Naive B cell (primary cell): ENCODE measurements around the gene OSBPL1A. TPM values are rescaled to one million over a fixed set of nuclear protein-coding genes. Genes with fewer than 3 reads are reported as not detected.
A peak's percentile ranks its signal among the peaks of the same experiment; 100 is the strongest.

ENCODE experiments used
- ATAC-seq, 2 donors: fragments of 150-1000 bp; cut with Tn5 transposase; 2 replicates each; pipeline ENCODE4 v1.10.0; 2021; ENCODE audit warnings: low read depth in 2 of 2, mild to moderate bottlenecking in 2 of 2, moderate library complexity in 2 of 2
- DNase-seq: peaks from one replicate; pipeline ENCODE4 v3.0.0; 2022
- H3K27ac Mint-ChIP-seq, 6 donors: one replicate each; pipeline ENCODE4 v1.8.0; 2020 to 2022; ENCODE audit warnings: mild to moderate bottlenecking in 6 of 6, mixed read lengths in 6 of 6, moderate library complexity in 5 of 6, inconsistent platforms in 2 of 6
- H3K27me3 Mint-ChIP-seq, 3 donors: one replicate each; pipeline ENCODE4 v1.8.0; 2021 to 2022; ENCODE audit warnings: mixed read lengths in 3 of 3, mild to moderate bottlenecking in 1 of 3
- H3K36me3 Mint-ChIP-seq, 2 donors: one replicate each; pipeline ENCODE4 v1.8.0; 2020 to 2022; ENCODE audit warnings: mixed read lengths in 2 of 2, inconsistent platforms in 1 of 2, mild to moderate bottlenecking in 1 of 2
- H3K4me1 Mint-ChIP-seq, 3 donors: one replicate each; pipeline ENCODE4 v1.8.0; 2020 to 2022; ENCODE audit warnings: mixed read lengths in 3 of 3, inconsistent platforms in 1 of 3, mild to moderate bottlenecking in 1 of 3, moderate library complexity in 1 of 3
- H3K4me3 Mint-ChIP-seq, 8 donors: one replicate each; pipeline ENCODE4 v1.8.0; 2020 to 2022; ENCODE audit warnings: mild to moderate bottlenecking in 8 of 8, mixed read lengths in 8 of 8, moderate library complexity in 8 of 8, inconsistent platforms in 2 of 8
- H3K9me3 Mint-ChIP-seq, 7 donors: one replicate each; pipeline ENCODE4 v1.8.0; 2020 to 2022; ENCODE audit warnings: mixed read lengths in 7 of 7, mild to moderate bottlenecking in 5 of 7, inconsistent platforms in 2 of 7, moderate library complexity in 1 of 7
- polyA plus RNA-seq, 6 donors: library from polyadenylated mRNA; unstranded; fragments of 300-500 nt; fragmentation: Illumina TruSeq; gene quantifications; one replicate each; pipeline ENCODE4 v1.2.3, GENCODE V29; 2021; ENCODE audit warnings: low read depth in 6 of 6

OSBPL1A gene
- polyA plus RNA-seq, 6 donors from 2014 or later, result 1.8 to 4.4 (median 3.6) TPM; not detected in 1

DNA sequence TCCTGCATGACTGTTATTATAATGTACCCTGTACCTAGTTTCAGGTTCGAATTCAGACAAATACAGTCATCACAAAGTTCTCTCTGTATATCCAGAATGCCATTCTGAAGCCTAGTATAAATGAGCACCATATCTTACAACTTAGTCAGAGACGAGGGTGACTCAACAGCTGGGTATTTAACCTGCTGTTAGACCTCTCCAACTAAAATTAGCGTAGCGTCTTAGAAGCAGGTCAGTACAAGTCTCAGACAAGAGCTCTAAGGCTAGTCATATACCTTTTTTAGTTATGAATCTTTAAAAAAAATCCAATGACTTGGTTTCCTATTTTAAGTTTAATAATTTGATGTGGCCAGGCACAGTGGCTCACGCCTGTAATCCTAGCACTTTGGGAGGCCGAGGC, 184.7 kb downstream of the OSBPL1A start:
- H3K27ac Mint-ChIP-seq, result no peak overlapping the region
- H3K27me3 Mint-ChIP-seq, result no peaks in the 10 kb centered on the region
- ATAC-seq (no peak), DNase-seq (no peak)
- H3K4me3 Mint-ChIP-seq, result no peak overlapping the region
- H3K4me1 Mint-ChIP-seq, result no peaks in the 10 kb centered on the region
- no peaks in the 10 kb centered on the region for H3K9me3 Mint-ChIP-seq
- no peaks in the 10 kb centered on the region for H3K36me3 Mint-ChIP-seq

DNA sequence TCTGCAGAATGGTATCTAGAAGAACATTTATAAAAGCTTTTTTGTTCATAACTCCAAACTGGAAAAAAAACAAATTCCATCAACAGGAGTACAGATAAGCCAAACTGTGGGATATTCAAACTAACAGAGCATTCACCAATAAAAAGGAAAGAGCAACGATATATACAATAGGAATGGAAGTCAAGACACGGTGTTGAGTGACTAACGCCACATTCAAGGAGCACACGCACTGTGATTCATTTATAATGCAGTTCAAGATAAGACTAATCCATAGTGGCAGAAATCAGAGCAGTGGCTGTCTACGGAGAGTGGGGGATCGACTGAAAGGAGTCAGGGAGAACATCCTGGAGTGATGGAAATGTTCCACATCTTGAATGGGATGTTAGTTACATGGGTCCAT, 188.1 kb downstream of the OSBPL1A start:
- no peaks in the 10 kb centered on the region for H3K4me1 Mint-ChIP-seq
- no peak overlapping the region for H3K4me3 Mint-ChIP-seq
- no peaks in the 10 kb centered on the region for H3K27me3 Mint-ChIP-seq
- no peaks in the 10 kb centered on the region for H3K9me3 Mint-ChIP-seq
- ATAC-seq, result no peak
- H3K36me3 Mint-ChIP-seq, result no peaks in the 10 kb centered on the region
- no peak overlapping the region for H3K27ac Mint-ChIP-seq
- DNase-seq, result no peak

GRCh38 chr18:24208270-24209035, 189.2 kb downstream of the OSBPL1A start:
- H3K27ac Mint-ChIP-seq, result no peak overlapping the region
- no peaks in the 10 kb centered on the region for H3K9me3 Mint-ChIP-seq
- no peak for ATAC-seq
- no peaks in the 10 kb centered on the region for H3K27me3 Mint-ChIP-seq
- H3K4me1 Mint-ChIP-seq, result no peaks in the 10 kb centered on the region
- DNase-seq, result no peak
- H3K4me3 Mint-ChIP-seq, result no peak overlapping the region
- H3K36me3 Mint-ChIP-seq, result no peaks in the 10 kb centered on the region

- no peaks in the 10 kb centered on the region for H3K4me1 Mint-ChIP-seq
- ATAC-seq, result no peak
- peak overlapping the region in 1 of 6 donors; percentile 20 for H3K27ac Mint-ChIP-seq
- H3K27me3 Mint-ChIP-seq, result no peaks in the 10 kb centered on the region
- no peaks in the 10 kb centered on the region for H3K9me3 Mint-ChIP-seq
- DNase-seq, result no peak
- H3K4me3 Mint-ChIP-seq, result no peak overlapping the region
- no peaks in the 10 kb centered on the region for H3K36me3 Mint-ChIP-seq
Measured at GRCh38 chr18:24204904-24205303, 192.7 kb downstream of the OSBPL1A start.

- DNase-seq, result no peak
- Mint-ChIP-seq H3K36me3 (no peaks in the 10 kb centered on the region), H3K4me1 (no peaks in the 10 kb centered on the region), H3K4me3 (no peak overlapping the region), H3K9me3 (no peaks in the 10 kb centered on the region), H3K27me3 (no peaks in the 10 kb centered on the region), H3K27ac (no peak overlapping the region)
- ATAC-seq, result no peak
Measured at GRCh38 chr18:24201699-24202687, 195.6 kb downstream of the OSBPL1A start.

DNA sequence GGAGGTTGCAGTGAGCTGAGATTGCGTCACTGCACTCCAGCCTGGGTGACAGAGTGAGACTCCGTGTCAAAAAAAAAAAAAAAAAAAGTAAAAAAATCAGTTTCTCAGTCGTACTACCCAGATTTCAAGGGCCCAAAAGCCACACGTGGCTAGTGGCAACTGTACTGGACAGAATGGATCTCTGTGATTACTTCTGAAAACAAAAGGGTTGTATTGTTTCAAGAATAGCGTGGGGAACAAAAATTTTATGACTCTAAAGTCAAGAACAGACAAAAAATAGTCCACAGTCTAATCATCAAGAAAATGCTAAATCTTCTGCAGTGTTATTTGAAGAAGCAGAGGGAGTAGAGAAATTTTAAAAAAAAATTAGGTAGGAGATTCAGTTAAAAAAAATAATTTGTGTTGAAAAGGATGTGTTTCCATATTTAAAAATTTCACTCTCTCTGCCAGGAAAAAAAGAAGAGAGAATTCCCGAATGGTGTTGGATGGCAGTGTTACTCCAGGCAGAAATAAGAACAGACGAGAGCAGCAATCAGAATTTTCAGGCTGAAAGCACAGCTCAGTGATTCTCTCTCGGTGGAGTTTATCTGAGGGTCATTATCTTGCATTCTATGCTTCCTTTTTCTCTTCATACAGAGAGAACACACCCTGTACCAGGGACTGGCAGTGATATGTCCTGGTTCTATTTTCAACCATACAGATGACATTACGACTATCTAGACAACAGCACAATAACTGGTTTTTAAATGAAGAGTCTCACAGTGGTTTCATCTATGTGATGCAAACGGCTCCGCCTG, 196.9 kb downstream of the OSBPL1A start:
- ATAC-seq, result no peak

GRCh38 chr18:24199372-24199962, 198.2 kb downstream of the OSBPL1A start:
- Mint-ChIP-seq H3K4me3 (no peak overlapping the region), H3K27ac (peak overlapping the region in 1 of 6 donors; percentile 22)

More for the DNA sequence above, 196.9 kb downstream of the OSBPL1A start:
- Mint-ChIP-seq H3K36me3 (no peaks in the 10 kb centered on the region), H3K27me3 (no peaks in the 10 kb centered on the region), H3K4me1 (no peaks in the 10 kb centered on the region), H3K27ac (peak overlapping the region in 2 of 6 donors; percentile 22 to 66), H3K4me3 (no peak overlapping the region), H3K9me3 (no peaks in the 10 kb centered on the region)
- DNase-seq, result no peak

DNA sequence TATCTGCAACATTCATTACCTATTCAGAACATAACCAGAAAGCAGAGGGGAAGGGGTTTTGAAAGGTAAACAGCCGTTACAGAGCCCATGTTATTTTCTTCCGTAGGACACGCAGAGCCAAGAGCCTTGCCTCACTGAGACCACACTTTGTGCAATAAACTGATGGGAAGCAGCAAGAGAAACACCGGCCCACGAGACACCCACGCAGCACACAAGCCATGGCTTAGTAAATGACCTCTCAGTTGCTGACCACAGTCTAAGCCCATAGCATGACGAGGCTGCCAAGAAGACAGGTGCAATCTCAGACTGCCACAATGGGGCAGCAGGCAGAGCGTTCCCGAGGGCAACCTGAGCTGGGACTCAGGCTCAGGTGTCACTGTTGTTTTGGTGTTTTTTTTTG, 199.2 kb downstream of the OSBPL1A start:
- Mint-ChIP-seq H3K27ac (no peak overlapping the region), H3K4me1 (no peaks in the 10 kb centered on the region), H3K4me3 (no peak overlapping the region), H3K9me3 (no peaks in the 10 kb centered on the region), H3K36me3 (no peaks in the 10 kb centered on the region), H3K27me3 (no peaks in the 10 kb centered on the region)
- DNase-seq, result no peak
- no peak for ATAC-seq

More at GRCh38 chr18:24199372-24199962, 198.2 kb downstream of the OSBPL1A start:
- no peak for DNase-seq
- Mint-ChIP-seq H3K27me3 (no peaks in the 10 kb centered on the region), H3K4me1 (no peaks in the 10 kb centered on the region), H3K36me3 (no peaks in the 10 kb centered on the region), H3K9me3 (no peaks in the 10 kb centered on the region)
- ATAC-seq, result no peak

DNA sequence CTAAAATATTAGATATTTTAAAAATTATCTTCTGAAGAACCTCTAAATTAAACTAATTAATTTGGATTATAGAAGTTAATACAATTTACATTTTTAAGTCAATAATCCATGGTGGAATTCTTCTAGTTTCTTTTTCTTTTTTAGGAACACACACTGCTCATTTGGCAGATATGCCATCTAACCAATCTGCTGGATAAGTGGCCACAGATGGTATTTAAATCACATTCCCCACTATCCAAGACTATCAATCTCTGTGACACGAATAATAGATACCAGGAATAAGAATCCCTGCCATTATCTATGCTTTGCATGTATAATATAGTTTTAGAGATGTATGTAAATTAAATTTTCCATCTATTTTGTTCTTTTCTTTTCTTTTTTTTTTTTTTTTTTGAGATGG, 200.2 kb downstream of the OSBPL1A start:
- DNase-seq (no peak), ATAC-seq (no peak)
- H3K27ac Mint-ChIP-seq, result no peak overlapping the region
- H3K27me3 Mint-ChIP-seq, result no peaks in the 10 kb centered on the region
- H3K9me3 Mint-ChIP-seq, result no peaks in the 10 kb centered on the region
- H3K4me3 Mint-ChIP-seq, result no peak overlapping the region
- no peaks in the 10 kb centered on the region for H3K36me3 Mint-ChIP-seq
- no peaks in the 10 kb centered on the region for H3K4me1 Mint-ChIP-seq

- Mint-ChIP-seq H3K4me3 (no peak overlapping the region), H3K27me3 (no peaks in the 10 kb centered on the region), H3K27ac (no peak overlapping the region), H3K36me3 (no peaks in the 10 kb centered on the region), H3K9me3 (no peaks in the 10 kb centered on the region), H3K4me1 (no peaks in the 10 kb centered on the region)
- DNase-seq (no peak), ATAC-seq (no peak)
Measured at GRCh38 chr18:24196764-24197163, 200.9 kb downstream of the OSBPL1A start.

DNA sequence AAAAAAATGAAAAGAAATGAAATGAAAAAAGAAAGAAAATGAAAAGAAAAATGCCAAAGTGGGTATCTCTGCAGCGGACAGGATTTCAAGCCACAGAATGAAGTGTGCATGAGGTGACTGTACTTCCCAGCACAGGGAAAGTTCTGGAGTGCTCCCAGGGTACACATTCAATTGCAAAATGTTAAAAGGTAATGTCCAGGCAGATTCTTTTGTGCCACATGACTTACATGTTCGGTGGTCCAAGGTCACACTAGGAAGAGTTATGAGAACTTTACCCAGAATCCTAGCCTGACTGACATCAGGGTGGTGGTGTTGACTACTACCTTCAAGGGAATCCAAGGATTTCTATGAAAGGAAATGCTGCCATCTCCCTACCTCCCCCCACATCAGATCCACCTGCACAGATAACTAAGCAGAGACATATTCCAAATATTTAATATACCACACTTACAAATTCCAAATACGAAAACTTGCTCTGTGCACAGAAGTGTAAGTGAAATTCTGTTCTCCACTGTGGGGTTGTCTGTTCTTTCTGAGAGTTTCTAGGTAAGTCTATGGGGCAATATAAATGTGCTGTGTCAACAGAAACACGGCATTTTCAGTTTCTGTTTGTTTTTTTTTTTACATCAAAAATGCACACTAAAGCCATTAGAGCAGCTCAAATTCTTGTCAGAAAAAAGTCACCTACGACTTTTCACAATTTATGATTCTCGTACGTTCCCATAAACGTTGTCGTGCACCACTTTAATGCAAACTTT, 202.1 kb downstream of the OSBPL1A start:
- Mint-ChIP-seq H3K9me3 (no peaks in the 10 kb centered on the region), H3K4me1 (no peaks in the 10 kb centered on the region), H3K27me3 (no peaks in the 10 kb centered on the region), H3K36me3 (no peaks in the 10 kb centered on the region), H3K4me3 (no peak overlapping the region), H3K27ac (peak overlapping the region in 1 of 6 donors; percentile 94)
- no peak for DNase-seq
- no peak for ATAC-seq

DNA sequence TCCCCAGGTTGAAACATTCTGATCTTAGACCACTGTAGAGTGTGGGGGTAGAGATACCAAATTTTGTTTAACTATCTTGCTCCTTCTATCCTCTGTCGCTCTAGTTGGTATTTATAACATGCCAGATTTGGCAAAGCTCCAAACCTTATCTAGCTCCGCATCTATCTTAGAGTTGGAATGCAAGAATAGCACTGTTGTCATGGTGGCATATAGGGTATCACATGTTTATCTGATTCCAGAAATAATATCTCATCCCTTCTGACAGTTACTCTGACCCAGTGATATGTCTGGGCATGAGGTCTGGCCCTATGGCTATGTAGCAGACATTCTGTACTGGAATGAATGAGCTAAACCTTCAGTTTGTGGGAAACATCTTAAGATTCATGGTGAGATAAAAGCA, 207.0 kb downstream of the OSBPL1A start:
- ATAC-seq (no peak), DNase-seq (no peak)
- Mint-ChIP-seq H3K4me1 (peaks cover 13 to 34% (median 18%) of the 10 kb centered on the region in 3 donors), H3K27me3 (no peaks in the 10 kb centered on the region), H3K4me3 (no peak overlapping the region), H3K27ac (peak overlapping the region in 1 of 6 donors; percentile 9), H3K9me3 (no peaks in the 10 kb centered on the region), H3K36me3 (no peaks in the 10 kb centered on the region)
